Upper lobe of left lung (tissue), 6 donors: ENCODE results near the gene PPM1L. TPM values are rescaled to one million over a fixed set of nuclear protein-coding genes. Genes with fewer than 3 reads are reported as not detected.

Experiments used
- ATAC-seq, 2 donors: fragments of 200-7000 bp; cut with Tn5 transposase; one replicate each; pipeline ENCODE4 v1.9.1; 2022; ENCODE audit warnings: mild to moderate bottlenecking in 2 of 2, moderate library complexity in 2 of 2; ENCODE audit not compliant: low FRiP score in 2 of 2
- DNase-seq, 2 donors: peaks; one replicate each; pipeline ENCODE4 v3.0.0-alpha.2; 2019 to 2020
- H3K27ac ChIP-seq, 4 donors: fragments of 200-600 bp; sonication (generic); one replicate each; pipeline ENCODE4 v1.5.1; 2016 to 2019
- H3K27me3 ChIP-seq, 4 donors: fragments of 200-600 bp; sonication (generic); one replicate each; pipeline ENCODE4 v1.5.1; 2017 to 2019
- H3K36me3 ChIP-seq, 4 donors: fragments of 200-600 bp; sonication (generic); one replicate each; pipeline ENCODE4 v1.5.1; 2016 to 2019
- H3K4me1 ChIP-seq, 4 donors: fragments of 200-600 bp; sonication (generic); one replicate each; pipeline ENCODE4 v1.5.1; 2018 to 2019
- H3K4me3 ChIP-seq, 4 donors: fragments of 200-600 bp; sonication (generic); one replicate each; pipeline ENCODE4 v1.5.1; 2017 to 2019; ENCODE audit warnings: mild to moderate bottlenecking in 2 of 4, moderate library complexity in 1 of 4
- H3K9me3 ChIP-seq, 4 donors: fragments of 200-600 bp; sonication (generic); one replicate each; pipeline ENCODE4 v1.5.1; 2018 to 2019
- EP300 ChIP-seq, 4 donors: sonication (generic); formaldehyde crosslinking; IDR thresholded peaks; one replicate each; pipeline ENCODE4 v1.5.1; 2017; ENCODE audit warnings: antibody characterized with exemption in 4 of 4, control low read depth in 2 of 4
- POLR2A ChIP-seq, 4 donors: fragments of 450-650 bp; IDR thresholded peaks; one replicate each; pipeline ENCODE4 v1.5.1; 2016 to 2017; ENCODE audit warnings: antibody characterized with exemption in 4 of 4, mild to moderate bottlenecking in 2 of 4
- POLR2AphosphoS5 ChIP-seq, 2 donors: sonication (generic); formaldehyde crosslinking; IDR thresholded peaks; one replicate each; pipeline ENCODE4 v1.5.1; 2017; ENCODE audit warnings: antibody characterized with exemption in 2 of 2
- WGBS, 2 donors: methylation state at CpG; one replicate each; pipeline ENCODE4 v1.1.5; 2017 to 2018; 5-methylcytosine and 5-hydroxymethylcytosine counted together
- total RNA-seq, 6 donors: library from RNA; depleted of rRNA in 4 of 6; stranded (reverse); fragments of >200 nt in 4 of 6; gene quantifications; one replicate each; pipeline versions ENCODE4 v1.1.0 to v1.2.1, GENCODE V29; 2016 to 2021
- TF ChIP-seq, protein P1 (sequence below), 6 experiments: fragments of 450-650 bp in 4 of 6; fragments of 200-600 bp in 2 of 6; sonication (generic) in 2 of 6; IDR thresholded peaks; one replicate each; pipeline ENCODE4 v1.5.1; 2016 to 2019; ENCODE audit warnings: antibody characterized with exemption in 6 of 6
- donor health status: DM: no; HTN: no; CAD: no; lungs with moderate emphysema.
- donor health status: DM: no; HTN: yes; CAD: no; lungs with severe emphysema.

PPM1L gene
- total RNA-seq, 6 donors from 2014 or later = 11.3 to 26.8 (median 18.7) TPM

DNA sequence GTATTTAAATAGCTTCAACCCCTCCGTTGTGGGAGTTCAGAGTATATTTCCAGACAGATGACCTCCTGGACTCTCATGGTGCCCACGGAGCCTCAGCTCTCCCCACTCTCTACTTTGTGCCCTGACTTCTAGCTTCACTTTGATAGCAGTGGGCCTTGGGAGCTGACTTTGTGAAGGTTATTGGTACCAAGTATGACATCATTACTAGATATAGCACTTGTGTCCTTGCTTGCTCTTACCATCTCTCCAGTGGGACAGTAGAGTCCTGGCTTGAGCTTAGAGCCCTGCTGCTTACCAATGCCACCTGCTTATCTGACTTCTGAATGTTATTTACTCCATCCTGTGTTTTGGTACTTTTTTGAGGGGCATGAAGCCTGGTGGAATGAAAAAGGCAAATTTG, 53.4 kb downstream of the PPM1L start:
- Histone ChIP-seq H3K9me3 (no peaks in the 10 kb centered on the region), H3K4me1 (peaks cover 0 to 8% (median 3%) of the 10 kb centered on the region in 4 donors), H3K36me3 (no peaks in the 10 kb centered on the region), H3K4me3 (no peak overlapping the region), H3K27ac (no peak overlapping the region), H3K27me3 (no peaks in the 10 kb centered on the region)
- TF ChIP-seq POLR2AphosphoS5 (IDR thresholded peaks at IDR 0.05) (no peak), EP300 (IDR thresholded peaks at IDR 0.05) (no peak), POLR2A (IDR thresholded peaks at IDR 0.05) (no peak)
- TF ChIP-seq, protein P1, sequence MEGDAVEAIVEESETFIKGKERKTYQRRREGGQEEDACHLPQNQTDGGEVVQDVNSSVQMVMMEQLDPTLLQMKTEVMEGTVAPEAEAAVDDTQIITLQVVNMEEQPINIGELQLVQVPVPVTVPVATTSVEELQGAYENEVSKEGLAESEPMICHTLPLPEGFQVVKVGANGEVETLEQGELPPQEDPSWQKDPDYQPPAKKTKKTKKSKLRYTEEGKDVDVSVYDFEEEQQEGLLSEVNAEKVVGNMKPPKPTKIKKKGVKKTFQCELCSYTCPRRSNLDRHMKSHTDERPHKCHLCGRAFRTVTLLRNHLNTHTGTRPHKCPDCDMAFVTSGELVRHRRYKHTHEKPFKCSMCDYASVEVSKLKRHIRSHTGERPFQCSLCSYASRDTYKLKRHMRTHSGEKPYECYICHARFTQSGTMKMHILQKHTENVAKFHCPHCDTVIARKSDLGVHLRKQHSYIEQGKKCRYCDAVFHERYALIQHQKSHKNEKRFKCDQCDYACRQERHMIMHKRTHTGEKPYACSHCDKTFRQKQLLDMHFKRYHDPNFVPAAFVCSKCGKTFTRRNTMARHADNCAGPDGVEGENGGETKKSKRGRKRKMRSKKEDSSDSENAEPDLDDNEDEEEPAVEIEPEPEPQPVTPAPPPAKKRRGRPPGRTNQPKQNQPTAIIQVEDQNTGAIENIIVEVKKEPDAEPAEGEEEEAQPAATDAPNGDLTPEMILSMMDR (IDR thresholded peaks at IDR 0.05) = no peak
- ATAC-seq (no peak), DNase-seq (no peak)
- WGBS, 2 donors = 41 to 63% methylated on average over 2 of the region's 2 CpGs

DNA sequence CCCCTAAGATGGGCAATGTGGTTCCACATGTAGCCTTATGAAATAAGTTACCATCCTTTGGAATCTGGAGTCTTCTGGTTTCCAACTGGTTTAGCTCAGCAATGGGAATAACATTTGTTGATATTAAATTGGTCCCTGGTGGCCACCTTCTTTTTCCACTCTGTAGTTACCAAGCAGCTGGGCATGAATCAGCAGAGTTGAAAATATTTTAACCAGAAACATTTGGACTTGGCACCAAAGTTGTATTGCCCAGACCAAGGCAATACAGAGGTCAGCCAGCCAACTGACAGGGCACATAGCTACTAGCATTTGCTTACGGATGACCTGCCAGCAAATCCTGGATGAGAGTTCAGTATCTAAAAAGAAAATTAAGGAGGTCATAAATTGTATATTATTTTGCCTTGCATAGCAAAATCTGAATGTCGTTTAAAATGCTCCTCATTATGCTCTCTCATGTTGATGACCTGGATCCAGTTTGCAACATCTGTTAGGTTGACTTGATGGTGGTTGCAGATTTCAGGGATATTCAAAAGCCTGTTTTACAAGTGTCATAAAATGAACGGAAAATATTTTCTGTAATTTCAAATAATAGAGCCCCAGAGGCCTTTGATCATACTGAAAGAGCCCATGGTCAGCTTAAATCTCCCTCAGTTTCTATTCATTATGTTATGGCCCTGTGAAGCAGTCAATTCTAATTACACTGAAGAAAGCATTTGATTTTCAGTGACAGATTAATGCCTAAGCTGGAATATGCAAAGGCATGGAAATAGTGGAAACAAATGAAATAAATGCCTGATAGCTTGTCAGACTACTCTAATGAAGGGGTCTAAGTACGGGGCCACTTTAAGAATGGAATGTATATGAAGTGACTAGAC, 54.6 kb downstream of the PPM1L start:
- no peak for DNase-seq
- ATAC-seq = no peak

DNA sequence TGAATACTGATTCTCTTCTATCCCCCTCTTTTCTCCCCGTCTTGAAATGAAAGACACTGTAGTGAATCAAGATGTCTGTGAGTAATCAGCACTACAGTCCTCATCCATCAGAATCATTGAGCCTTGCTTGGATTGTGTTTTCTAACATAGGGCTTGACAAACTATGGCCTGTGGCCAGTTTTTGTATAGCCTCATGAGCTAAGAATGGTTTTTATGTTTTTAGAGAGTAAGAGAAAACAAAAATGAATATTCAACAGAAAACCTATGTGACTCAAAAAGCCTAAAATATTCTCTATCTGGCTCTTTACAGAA, 55.2 kb downstream of the PPM1L start:
- WGBS, 2 donors = 75 to 77% methylated on average over 1 of the region's 1 CpG
- H3K27me3 ChIP-seq = no peaks in the 10 kb centered on the region
- no peaks in the 10 kb centered on the region for H3K9me3 ChIP-seq
- no peaks in the 10 kb centered on the region for H3K4me1 ChIP-seq
- no peaks in the 10 kb centered on the region for H3K36me3 ChIP-seq
- no peak overlapping the region for H3K4me3 ChIP-seq
- DNase-seq (no peak), ATAC-seq (no peak)
- H3K27ac ChIP-seq = no peak overlapping the region
- no peak for TF ChIP-seq EP300 (IDR thresholded peaks at IDR 0.05)
- TF ChIP-seq, protein P1 (IDR thresholded peaks at IDR 0.05) = no peak
- no peak for TF ChIP-seq POLR2A (IDR thresholded peaks at IDR 0.05)
- no peak for TF ChIP-seq POLR2AphosphoS5 (IDR thresholded peaks at IDR 0.05)

More for the DNA sequence above, 54.6 kb downstream of the PPM1L start:
- H3K4me3 ChIP-seq = no peak overlapping the region
- H3K27me3 ChIP-seq = no peaks in the 10 kb centered on the region
- no peak overlapping the region for H3K27ac ChIP-seq
- TF ChIP-seq POLR2AphosphoS5 (IDR thresholded peaks at IDR 0.05) (no peak), POLR2A (IDR thresholded peaks at IDR 0.05) (no peak), EP300 (IDR thresholded peaks at IDR 0.05) (no peak)
- TF ChIP-seq, protein P1 (IDR thresholded peaks at IDR 0.05) = no peak
- 79% methylated on average over 4 of the region's 4 CpGs for WGBS, 2 donors
- no peaks in the 10 kb centered on the region for H3K4me1 ChIP-seq
- H3K9me3 ChIP-seq = no peaks in the 10 kb centered on the region
- H3K36me3 ChIP-seq = no peaks in the 10 kb centered on the region

DNA sequence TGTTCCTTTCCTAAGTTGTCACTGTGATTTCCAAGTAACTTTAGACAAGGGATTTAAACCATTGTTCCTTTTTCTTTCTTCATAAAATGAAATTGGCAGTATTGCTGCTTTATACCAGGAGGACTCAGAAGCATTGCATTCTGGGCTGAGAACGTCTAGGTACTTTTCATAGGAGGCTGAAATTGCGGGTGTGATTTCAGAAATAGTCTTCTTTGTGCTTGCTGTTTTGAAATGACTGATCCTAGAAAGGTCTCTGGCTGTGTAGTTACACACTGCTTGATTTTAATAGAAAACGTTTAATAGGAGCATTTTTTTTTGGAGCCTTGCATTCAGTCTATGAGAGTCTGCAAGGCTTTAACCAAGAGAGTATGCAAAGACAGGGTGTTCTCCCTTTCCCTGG, 56.3 kb downstream of the PPM1L start:
- Histone ChIP-seq H3K36me3 (no peaks in the 10 kb centered on the region), H3K27ac (no peak overlapping the region), H3K9me3 (no peaks in the 10 kb centered on the region), H3K4me3 (no peak overlapping the region), H3K27me3 (no peaks in the 10 kb centered on the region), H3K4me1 (no peaks in the 10 kb centered on the region)
- ATAC-seq = no peak
- 64 to 69% methylated on average over 3 of the region's 3 CpGs for WGBS, 2 donors
- DNase-seq = no peak
- TF ChIP-seq EP300 (IDR thresholded peaks at IDR 0.05) (no peak), POLR2A (IDR thresholded peaks at IDR 0.05) (no peak), POLR2AphosphoS5 (IDR thresholded peaks at IDR 0.05) (no peak)
- TF ChIP-seq, protein P1 (IDR thresholded peaks at IDR 0.05) = no peak

DNA sequence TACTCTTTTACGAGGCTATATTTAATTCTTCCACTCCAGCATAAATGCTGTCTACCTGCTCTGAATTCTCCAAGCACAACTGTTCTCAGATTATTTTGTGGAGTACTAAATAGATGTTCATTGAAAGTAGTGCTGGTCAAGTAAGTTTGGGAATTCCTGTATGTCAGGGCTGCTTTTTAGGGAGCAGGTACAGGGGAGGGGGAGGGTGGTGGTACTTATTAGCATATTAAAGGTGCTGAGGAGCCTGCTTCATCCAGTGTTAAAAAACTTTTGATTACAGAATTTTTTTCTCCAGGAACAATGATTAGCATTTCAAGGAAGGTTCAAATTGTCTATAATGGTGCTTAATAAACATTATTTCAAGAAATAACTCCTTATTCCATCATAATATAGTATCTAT, 59.2 kb downstream of the PPM1L start:
- WGBS, 2 donors = 93 to 96% methylated on average over 1 of the region's 1 CpG
- H3K4me3 ChIP-seq = no peak overlapping the region
- no peak for DNase-seq

More for the DNA sequence above, 59.2 kb downstream of the PPM1L start:
- Histone ChIP-seq H3K27ac (no peak overlapping the region), H3K4me1 (no peaks in the 10 kb centered on the region), H3K9me3 (no peaks in the 10 kb centered on the region), H3K36me3 (no peaks in the 10 kb centered on the region), H3K27me3 (no peaks in the 10 kb centered on the region)
- ATAC-seq = no peak
- TF ChIP-seq POLR2AphosphoS5 (IDR thresholded peaks at IDR 0.05) = no peak
- TF ChIP-seq EP300 (IDR thresholded peaks at IDR 0.05) = no peak
